ENCODE measurements around the gene GLUL. TPM values are rescaled to one million over a fixed set of nuclear protein-coding genes. Genes with fewer than 3 reads are reported as not detected.
A peak's percentile ranks its signal among the peaks of the same experiment; 100 is the strongest.

Gene GLUL
- 147 and 151 TPM in 2 replicates for total RNA-seq
- polyA plus RNA-seq (2012): 74.7 TPM

- peak; percentile 94 for DNase-seq (ENCODE audit: low read depth)
Observed at GRCh38 chr1:182391362-182392049, at the start of gene GLUL. GLUL (minus strand) TSS chr1:182391790; CDS start chr1:182388737, 3,053 bp downstream.

GRCh38 chr1:182438326-182438725, 46.7 kb upstream of the GLUL start:
- DNase-seq (ENCODE audit: low read depth): no peak

- no peak for DNase-seq (ENCODE audit: low read depth)
Observed at GRCh38 chr1:182433580-182433979, 42.0 kb upstream of the GLUL start.

DNA sequence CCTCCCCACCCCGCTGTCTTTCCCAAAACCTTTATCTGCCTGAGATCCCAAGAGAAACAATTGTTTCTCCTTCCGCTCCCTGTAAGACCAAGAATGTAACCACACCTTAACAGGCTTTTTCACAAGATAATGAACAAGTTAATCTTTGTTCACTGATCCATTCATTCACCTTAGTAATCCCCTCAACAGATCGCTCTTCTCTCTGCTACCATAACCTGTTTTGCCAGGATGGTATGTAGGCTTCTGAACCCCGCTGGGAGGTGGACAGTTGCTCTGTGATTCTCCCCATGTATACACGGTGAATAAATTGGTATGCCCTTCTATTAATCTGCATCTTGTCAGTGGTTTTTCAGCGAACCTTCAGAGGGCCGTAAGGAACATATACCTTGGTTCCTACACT, 39.7 kb upstream of the GLUL start:
- DNase-seq (ENCODE audit: low read depth): no peak

GRCh38 chr1:182430263-182431068, 38.9 kb upstream of the GLUL start:
- DNase-seq (ENCODE audit: low read depth): no peak

DNA sequence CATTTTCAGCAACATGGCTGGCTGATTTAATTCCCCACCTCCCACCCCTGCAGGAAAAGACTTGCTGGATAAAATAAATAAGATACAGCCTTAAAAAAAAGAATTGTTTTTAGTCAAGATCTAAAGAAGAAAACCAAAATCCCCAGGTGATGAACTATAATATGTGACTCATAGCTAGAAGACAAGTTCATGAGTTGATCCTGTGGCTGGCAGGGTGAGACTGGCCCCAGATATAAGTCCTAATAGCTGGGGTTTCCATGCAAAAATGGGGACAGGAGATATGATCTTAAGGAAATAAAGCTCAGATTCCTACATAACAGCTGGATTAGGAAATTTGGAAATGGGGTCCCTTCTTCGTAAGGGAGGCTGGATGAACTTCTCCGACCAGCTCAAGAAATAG, 36.5 kb upstream of the GLUL start:
- DNase-seq (ENCODE audit: low read depth): no peak

- no peak for DNase-seq (ENCODE audit: low read depth)
Observed at GRCh38 chr1:182426442-182427430, 35.1 kb upstream of the GLUL start.

DNA sequence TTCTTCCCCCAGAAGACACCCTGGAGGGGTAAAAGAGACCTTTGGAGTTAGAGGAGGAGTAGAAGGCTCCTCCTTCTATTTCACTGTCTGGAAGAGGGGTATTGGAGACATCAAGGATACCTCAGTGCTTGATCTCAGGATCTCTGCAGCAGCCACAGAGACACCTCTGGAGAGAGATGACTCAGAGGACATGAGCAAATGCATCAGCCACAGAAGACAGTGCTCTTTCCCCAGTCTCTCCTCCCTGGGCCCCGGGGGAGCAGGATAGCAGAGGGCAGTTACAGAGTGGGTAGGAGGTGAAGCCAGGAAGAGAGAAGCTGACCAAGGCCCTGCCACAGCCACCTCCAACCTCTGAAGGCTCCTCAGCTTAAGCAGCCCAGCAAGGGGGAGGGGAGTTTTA, 24.2 kb upstream of the GLUL start:
- DNase-seq (ENCODE audit: low read depth): no peak

DNA sequence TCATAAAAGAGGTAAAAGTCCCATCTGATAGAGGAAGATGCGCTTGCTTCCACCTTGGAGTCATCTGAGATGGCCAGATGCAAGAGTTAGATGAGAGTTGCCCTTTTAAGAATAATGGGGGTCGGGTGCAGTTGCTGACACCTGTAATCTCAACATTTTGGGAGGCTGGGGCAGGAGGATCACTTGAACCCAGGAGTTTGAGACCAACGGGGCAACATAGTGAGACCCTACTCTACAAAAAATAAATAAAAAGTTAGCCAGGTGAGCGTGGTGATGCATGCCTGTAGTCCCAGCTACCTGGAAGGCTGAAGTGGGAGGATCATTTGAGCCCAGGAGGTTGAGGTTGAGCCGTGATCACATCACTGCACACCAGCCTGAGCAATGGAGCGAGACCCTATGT, 22.4 kb upstream of the GLUL start:
- DNase-seq (ENCODE audit: low read depth): no peak

- no peak for DNase-seq (ENCODE audit: low read depth)
Observed at GRCh38 chr1:182413486-182413885, 21.9 kb upstream of the GLUL start.

GRCh38 chr1:182410620-182411273, 19.2 kb upstream of the GLUL start:
- no peak for DNase-seq (ENCODE audit: low read depth)

DNA sequence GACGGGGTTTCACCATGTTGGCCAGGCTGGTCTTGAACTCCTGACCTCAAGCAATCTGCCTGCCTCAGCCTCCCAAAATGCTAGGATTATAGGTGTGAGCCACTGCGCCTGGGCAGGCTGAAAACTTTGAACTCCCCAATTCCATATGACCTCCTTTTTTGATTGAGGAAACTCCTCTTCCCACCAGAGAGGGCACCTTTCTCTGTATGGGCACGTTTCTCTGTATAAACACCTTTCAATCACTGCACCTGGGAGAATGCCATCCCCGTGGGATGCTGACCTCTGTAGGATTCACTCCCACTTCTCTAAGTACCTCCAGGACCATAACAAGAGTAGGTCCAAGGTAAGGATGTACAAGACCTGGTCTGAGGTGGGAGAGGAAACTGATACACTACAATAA, 18.5 kb upstream of the GLUL start:
- no peak for DNase-seq (ENCODE audit: low read depth)

GRCh38 chr1:182408435-182409075, 17.0 kb upstream of the GLUL start:
- no peak for DNase-seq (ENCODE audit: low read depth)

DNA sequence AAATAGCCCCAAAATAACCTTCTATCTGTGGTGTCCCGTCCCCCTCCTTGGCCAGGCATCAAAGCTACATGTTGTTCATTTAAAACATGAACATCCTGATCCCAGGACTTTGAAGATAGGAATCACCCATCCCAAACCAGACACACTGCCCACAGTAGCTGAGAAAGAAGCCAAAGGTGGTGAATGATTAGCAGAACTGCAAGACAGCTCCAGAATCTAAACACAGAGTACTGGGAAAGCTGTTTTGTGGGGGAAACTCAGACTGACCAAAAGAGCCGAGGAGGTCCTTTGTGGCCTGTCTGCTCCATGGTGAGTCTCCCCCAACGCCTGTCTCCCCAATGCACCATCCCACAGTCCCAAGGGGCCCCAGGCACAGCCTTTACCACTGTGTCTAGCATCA, 16.1 kb upstream of the GLUL start:
- no peak for DNase-seq (ENCODE audit: low read depth)

DNA sequence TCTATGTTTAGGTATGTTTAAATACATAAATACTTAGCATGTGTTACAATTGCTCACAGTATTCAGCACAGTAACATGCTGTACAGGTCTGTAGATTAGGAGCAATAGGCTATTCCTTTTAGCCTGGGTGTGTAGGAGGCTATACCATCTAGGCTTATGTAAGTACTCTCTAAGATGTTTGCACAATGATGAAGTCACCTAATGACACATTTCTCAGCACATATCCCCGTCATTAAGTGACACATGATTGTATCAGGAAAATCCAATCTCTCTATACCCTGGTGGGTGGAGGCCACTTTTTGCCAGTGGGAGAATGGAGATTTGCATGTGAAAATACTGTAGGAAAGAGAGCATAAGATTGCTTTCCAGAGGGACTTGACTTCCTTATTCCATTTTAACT, 14.4 kb upstream of the GLUL start:
- DNase-seq (ENCODE audit: low read depth): no peak

- no peak for DNase-seq (ENCODE audit: low read depth)
Observed at GRCh38 chr1:182405578-182405977, 14.0 kb upstream of the GLUL start.

GRCh38 chr1:182404781-182405180, 13.2 kb upstream of the GLUL start:
- DNase-seq (ENCODE audit: low read depth): no peak

GRCh38 chr1:182400567-182400966, 9.0 kb upstream of the GLUL start, which contains the start of gene TEDDM1:
TEDDM1 (minus strand) TSS chr1:182400667; CDS start chr1:182400485, 182 bp downstream.
- no peak for DNase-seq (ENCODE audit: low read depth)

DNA sequence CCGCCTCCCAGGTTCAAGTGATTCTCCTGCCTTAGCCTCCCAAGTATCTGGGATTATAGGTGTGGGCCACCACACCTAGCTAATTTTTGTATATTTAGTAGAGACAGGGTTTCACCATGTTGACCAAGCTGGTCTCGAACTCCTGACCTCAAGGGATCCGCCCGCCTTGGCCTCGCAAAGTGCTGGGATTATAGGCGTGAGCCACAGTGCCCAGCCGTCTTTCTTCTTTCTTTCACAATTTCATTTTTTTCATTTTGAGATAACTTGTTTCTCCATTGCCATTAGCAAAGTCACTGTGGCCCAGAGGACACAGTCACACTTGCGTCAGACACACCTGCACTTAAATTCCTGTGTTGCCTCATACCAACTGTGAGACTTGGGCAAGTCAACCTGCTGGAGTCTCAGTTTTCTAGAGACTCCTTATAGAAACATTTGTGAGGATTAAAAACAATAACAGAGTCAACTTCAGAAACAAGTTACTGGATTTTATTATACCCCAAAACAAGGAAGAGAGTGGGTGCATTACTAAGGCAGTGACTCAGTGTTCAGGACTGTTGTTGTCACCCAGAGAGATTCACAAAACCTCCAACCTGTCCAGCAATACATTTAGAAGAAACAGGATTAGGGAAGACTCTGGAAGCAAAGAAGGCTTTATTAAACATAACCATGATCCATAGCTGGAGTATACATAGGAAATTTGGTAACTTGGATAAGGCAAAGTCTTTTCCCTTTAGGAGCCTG, 6.2 kb upstream of the GLUL start:
- no peak for DNase-seq (ENCODE audit: low read depth)

GRCh38 chr1:182395906-182396305, 4.3 kb upstream of the GLUL start:
- no peak for DNase-seq (ENCODE audit: low read depth)

Data from myocyte (in vitro differentiated cells).